OCI-LY3 (cell line): ENCODE measurements around the gene CLRN2.

Source experiments
- CTCF ChIP-seq: fragments of 200-600, 300-600 bp; sonication (generic); IDR thresholded peaks from 2 replicates; pipeline ENCODE4 v1.5.1; 2014; ENCODE audit warnings: antibody characterized with exemption, low read length, low read depth
- EZH2phosphoT487 ChIP-seq: fragments of 200-600 bp; shearing (Covaris generic); IDR thresholded peaks from 2 replicates; pipeline ENCODE4 v1.6.1; 2018; ENCODE audit warnings: antibody characterized with exemption, mixed run types, low read depth

- TF ChIP-seq CTCF: no peak
- TF ChIP-seq EZH2phosphoT487: no peak
Observed at GRCh38 chr4:17493619-17494018, 21.3 kb upstream of the CLRN2 start.
